ENCODE results near the gene FAM3A.

The FAM3A gene

GRCh38 chrX:154470434-154470833 lies 45.6 kb downstream of the FAM3A start:
- no peaks in the 10 kb centered on the region for H3K9me3 ChIP-seq (ENCODE audit: insufficient read depth, low read depth, low read length)
- no peak overlapping the region for H3K4me3 ChIP-seq (ENCODE audit: low read length, poor library complexity, severe bottlenecking)
- no peaks in the 10 kb centered on the region for H3K4me1 ChIP-seq (ENCODE audit: insufficient read depth, low read length, poor library complexity, severe bottlenecking)
- H3K4me2 ChIP-seq (ENCODE audit: low read depth, low read length, poor library complexity, severe bottlenecking) = no peak overlapping the region
- no peaks in the 10 kb centered on the region; the same call in 1 of the 2 replicates for H3K36me3 ChIP-seq (ENCODE audit: insufficient read depth, low read length)
- no peaks in the 10 kb centered on the region for H3K27me3 ChIP-seq (ENCODE audit: insufficient read depth, low read length, poor library complexity, severe bottlenecking)
- TF ChIP-seq CTCF (conservative IDR thresholded peaks at IDR 0.05; ENCODE audit: low read length) = no peak
- TF ChIP-seq EZH2phosphoT487 (IDR thresholded peaks at IDR 0.05; ENCODE audit: borderline replicate concordance) = no peak
- no peaks in the 10 kb centered on the region for H4K20me1 ChIP-seq (ENCODE audit: insufficient read depth, low read length, poor library complexity, severe bottlenecking)
- no peaks in the 10 kb centered on the region for H3K9me2 ChIP-seq (replicated peaks; ENCODE audit: low read depth, low read length)
- no peak overlapping the region for H2AFZ ChIP-seq (ENCODE audit: low read length)
- H3K79me2 ChIP-seq (ENCODE audit: insufficient read depth, low read length) = no peaks in the 10 kb centered on the region
- H3K9ac ChIP-seq (ENCODE audit: low read depth, low read length, poor library complexity, severe bottlenecking) = no peak overlapping the region
- no peaks in the 10 kb centered on the region for H3F3A ChIP-seq (ENCODE audit: low read depth)

DNA sequence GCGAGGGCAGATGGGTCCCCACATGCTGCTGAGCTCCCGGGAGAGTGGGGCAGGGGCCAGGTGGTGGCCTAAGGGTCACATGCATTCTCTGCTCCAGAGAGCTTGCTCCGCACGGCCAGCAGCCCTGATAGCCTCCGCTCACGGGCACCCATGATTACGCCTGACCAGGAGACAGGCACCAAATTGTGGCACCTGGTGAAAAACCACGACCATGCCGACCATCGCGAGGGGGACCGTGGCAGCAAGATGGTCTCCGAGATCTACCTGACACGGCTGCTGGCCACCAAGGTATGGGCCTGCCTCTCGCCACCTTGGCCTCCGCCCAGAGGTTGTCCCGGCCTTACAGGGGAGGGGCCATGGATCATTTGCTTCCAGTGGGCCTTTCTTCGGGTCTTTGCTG lies 46.2 kb downstream of the FAM3A start:
- no peaks in the 10 kb centered on the region for H3K4me1 ChIP-seq (ENCODE audit: insufficient read depth, low read length, poor library complexity, severe bottlenecking)
- no peaks in the 10 kb centered on the region for H3K79me2 ChIP-seq (ENCODE audit: insufficient read depth, low read length)
- H3K36me3 ChIP-seq (ENCODE audit: insufficient read depth, low read length) = no peaks in the 10 kb centered on the region; the same call in 1 of the 2 replicates
- no peaks in the 10 kb centered on the region for H4K20me1 ChIP-seq (ENCODE audit: insufficient read depth, low read length, poor library complexity, severe bottlenecking)
- H2AFZ ChIP-seq (ENCODE audit: low read length) = no peak overlapping the region
- no peak overlapping the region for H3K9ac ChIP-seq (ENCODE audit: low read depth, low read length, poor library complexity, severe bottlenecking)
- H3K27me3 ChIP-seq (ENCODE audit: insufficient read depth, low read length, poor library complexity, severe bottlenecking) = no peaks in the 10 kb centered on the region
- H3K9me3 ChIP-seq (ENCODE audit: insufficient read depth, low read depth, low read length) = no peaks in the 10 kb centered on the region
- H3F3A ChIP-seq (ENCODE audit: low read depth) = no peaks in the 10 kb centered on the region
- no peaks in the 10 kb centered on the region for H3K9me2 ChIP-seq (replicated peaks; ENCODE audit: low read depth, low read length)
- no peak overlapping the region for H3K4me2 ChIP-seq (ENCODE audit: low read depth, low read length, poor library complexity, severe bottlenecking)
- TF ChIP-seq CTCF (conservative IDR thresholded peaks at IDR 0.05; ENCODE audit: low read length) (no peak), EZH2phosphoT487 (IDR thresholded peaks at IDR 0.05; ENCODE audit: borderline replicate concordance) (no peak)
- no peak overlapping the region for H3K4me3 ChIP-seq (ENCODE audit: low read length, poor library complexity, severe bottlenecking)

DNA sequence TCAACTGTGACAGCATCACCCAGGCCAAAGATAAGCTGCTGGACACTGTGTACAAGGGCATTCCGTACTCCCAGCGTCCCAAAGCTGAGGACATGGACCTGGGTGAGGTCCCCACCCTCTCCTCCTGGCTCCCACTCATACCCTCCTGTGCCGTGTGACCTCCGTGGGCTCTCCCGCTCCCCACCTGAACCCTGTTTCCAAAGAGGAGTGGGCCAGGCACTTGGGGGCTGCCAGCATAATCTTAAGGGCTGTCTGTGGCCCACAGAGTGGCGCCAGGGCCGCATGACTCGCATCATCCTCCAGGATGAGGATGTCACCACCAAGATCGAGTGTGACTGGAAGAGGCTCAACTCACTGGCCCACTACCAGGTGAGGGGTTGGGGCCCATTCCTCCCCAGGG lies 46.9 kb downstream of the FAM3A start:
- no peaks in the 10 kb centered on the region for H3K9me3 ChIP-seq (ENCODE audit: insufficient read depth, low read depth, low read length)
- H3K79me2 ChIP-seq (ENCODE audit: insufficient read depth, low read length) = no peaks in the 10 kb centered on the region
- H3K4me1 ChIP-seq (ENCODE audit: insufficient read depth, low read length, poor library complexity, severe bottlenecking) = no peaks in the 10 kb centered on the region
- no peaks in the 10 kb centered on the region for H3K9me2 ChIP-seq (replicated peaks; ENCODE audit: low read depth, low read length)
- H2AFZ ChIP-seq (ENCODE audit: low read length) = no peak overlapping the region
- no peaks in the 10 kb centered on the region for H4K20me1 ChIP-seq (ENCODE audit: insufficient read depth, low read length, poor library complexity, severe bottlenecking)
- H3K4me2 ChIP-seq (ENCODE audit: low read depth, low read length, poor library complexity, severe bottlenecking) = no peak overlapping the region
- no peaks in the 10 kb centered on the region for H3F3A ChIP-seq (ENCODE audit: low read depth)
- H3K27me3 ChIP-seq (ENCODE audit: insufficient read depth, low read length, poor library complexity, severe bottlenecking) = no peaks in the 10 kb centered on the region
- no peaks in the 10 kb centered on the region; the same call in 1 of the 2 replicates for H3K36me3 ChIP-seq (ENCODE audit: insufficient read depth, low read length)
- H3K4me3 ChIP-seq (ENCODE audit: low read length, poor library complexity, severe bottlenecking) = no peak overlapping the region
- TF ChIP-seq EZH2phosphoT487 (IDR thresholded peaks at IDR 0.05; ENCODE audit: borderline replicate concordance) = no peak
- TF ChIP-seq CTCF (conservative IDR thresholded peaks at IDR 0.05; ENCODE audit: low read length) = no peak
- no peak overlapping the region for H3K9ac ChIP-seq (ENCODE audit: low read depth, low read length, poor library complexity, severe bottlenecking)

Measured in Loucy (cell line).